A673 (cell line): ENCODE data around the gene TMEM107.

Experiments used
- EZH2 ChIP-seq: fragments of 200-600 bp; sonication (generic); IDR thresholded peaks from 2 replicates; pipeline ENCODE4 v1.6.1; 2017; ENCODE audit warnings: borderline replicate concordance, low read depth, mild to moderate bottlenecking, mixed read lengths, antibody characterized with exemption, low read length; ENCODE audit not compliant: poor library complexity, severe bottlenecking
- TF ChIP-seq, protein P1 (sequence below): fragments of 300-800, 200-600 bp; sonication (generic); conservative IDR thresholded peaks from 2 replicates; pipeline ENCODE4 v1.5.1; 2017; ENCODE audit warnings: low read depth, mild to moderate bottlenecking, antibody characterized with exemption, low read length, moderate library complexity, mixed read lengths

DNA sequence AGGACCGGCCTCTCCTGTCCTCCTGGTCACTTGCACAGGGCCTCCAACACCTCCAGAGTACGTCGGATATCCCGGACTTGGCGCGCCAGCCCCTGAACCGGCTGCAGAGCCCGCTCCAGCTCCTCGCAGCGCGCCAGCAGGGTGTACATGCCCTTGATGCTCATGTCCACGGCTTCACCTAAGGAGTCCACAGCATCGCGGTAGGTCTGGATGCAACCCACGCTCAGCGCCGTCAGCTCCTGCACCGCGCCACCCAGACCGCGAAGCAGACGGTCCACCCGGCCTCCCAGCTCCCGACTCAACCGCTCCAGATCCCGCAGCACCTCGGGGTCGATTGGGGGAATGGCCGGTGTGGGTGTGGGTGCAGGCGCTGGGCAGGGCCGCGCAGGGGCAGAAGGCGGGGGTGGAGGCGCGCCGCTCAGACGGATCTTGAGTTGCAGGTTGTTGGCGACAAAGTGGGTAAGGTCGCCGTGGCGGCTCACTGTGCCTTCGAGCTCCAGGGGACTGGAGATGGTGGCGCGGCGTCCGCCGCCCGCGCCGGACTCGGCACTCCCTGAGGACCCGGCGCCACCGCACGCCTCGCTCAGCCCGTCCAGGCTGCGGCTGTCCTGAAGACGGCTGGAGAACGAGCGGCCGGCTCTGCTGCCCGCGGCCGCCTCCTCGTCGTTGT lies 13.0 kb upstream of the TMEM107 start:
- TF ChIP-seq, protein P1, sequence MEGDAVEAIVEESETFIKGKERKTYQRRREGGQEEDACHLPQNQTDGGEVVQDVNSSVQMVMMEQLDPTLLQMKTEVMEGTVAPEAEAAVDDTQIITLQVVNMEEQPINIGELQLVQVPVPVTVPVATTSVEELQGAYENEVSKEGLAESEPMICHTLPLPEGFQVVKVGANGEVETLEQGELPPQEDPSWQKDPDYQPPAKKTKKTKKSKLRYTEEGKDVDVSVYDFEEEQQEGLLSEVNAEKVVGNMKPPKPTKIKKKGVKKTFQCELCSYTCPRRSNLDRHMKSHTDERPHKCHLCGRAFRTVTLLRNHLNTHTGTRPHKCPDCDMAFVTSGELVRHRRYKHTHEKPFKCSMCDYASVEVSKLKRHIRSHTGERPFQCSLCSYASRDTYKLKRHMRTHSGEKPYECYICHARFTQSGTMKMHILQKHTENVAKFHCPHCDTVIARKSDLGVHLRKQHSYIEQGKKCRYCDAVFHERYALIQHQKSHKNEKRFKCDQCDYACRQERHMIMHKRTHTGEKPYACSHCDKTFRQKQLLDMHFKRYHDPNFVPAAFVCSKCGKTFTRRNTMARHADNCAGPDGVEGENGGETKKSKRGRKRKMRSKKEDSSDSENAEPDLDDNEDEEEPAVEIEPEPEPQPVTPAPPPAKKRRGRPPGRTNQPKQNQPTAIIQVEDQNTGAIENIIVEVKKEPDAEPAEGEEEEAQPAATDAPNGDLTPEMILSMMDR = no peak
- no peak for TF ChIP-seq EZH2
